Hippocampal formation (tissue), 2 donors: ENCODE data around the gene TGFA.
"Not testable (repeated sequence)": the region's sequence is repeated elsewhere in the genome, so short reads cannot be mapped to it uniquely, and the experiment has no call there.

Source experiments
- DNase-seq, 2 donors: peaks; one replicate each; lab custom pipeline; 2025; lab: John Stamatoyannopoulos, UW

The TGFA gene

GRCh38 chr2:70498054-70498453 lies 55.6 kb downstream of the TGFA start:
- DNase-seq = no peak

- no peak for DNase-seq
Measured at GRCh38 chr2:70496819-70497218, 56.8 kb downstream of the TGFA start.

GRCh38 chr2:70494293-70494886 lies 59.2 kb downstream of the TGFA start:
- DNase-seq = no peak

- no peak for DNase-seq
Measured at GRCh38 chr2:70490381-70490780, 63.2 kb downstream of the TGFA start.

- no peak for DNase-seq
Measured at GRCh38 chr2:70489165-70489564, 64.5 kb downstream of the TGFA start.

- no peak for DNase-seq
Measured at GRCh38 chr2:70484086-70484485, 69.5 kb downstream of the TGFA start.

- DNase-seq = no peak
Measured at GRCh38 chr2:70482401-70482800, 71.2 kb downstream of the TGFA start.

GRCh38 chr2:70480468-70480867 lies 73.2 kb downstream of the TGFA start:
- DNase-seq = no peak

- DNase-seq = no peak
Measured at GRCh38 chr2:70479816-70480215, 73.8 kb downstream of the TGFA start.

GRCh38 chr2:70477441-70477844 lies 76.2 kb downstream of the TGFA start:
- DNase-seq = no peak

GRCh38 chr2:70475266-70475665 lies 78.4 kb downstream of the TGFA start:
- DNase-seq = no peak

- no peak for DNase-seq
Measured at GRCh38 chr2:70474256-70474848, 79.3 kb downstream of the TGFA start.

- no peak for DNase-seq
Measured at GRCh38 chr2:70473101-70473722, 80.4 kb downstream of the TGFA start.

GRCh38 chr2:70472221-70472890 lies 81.3 kb downstream of the TGFA start:
- no peak for DNase-seq

- no peak for DNase-seq
Measured at GRCh38 chr2:70471129-70471528, 82.5 kb downstream of the TGFA start.

GRCh38 chr2:70469961-70470360 lies 83.7 kb downstream of the TGFA start:
- no peak for DNase-seq

- no peak for DNase-seq
Measured at GRCh38 chr2:70469435-70469834, 84.2 kb downstream of the TGFA start.

- no peak for DNase-seq
Measured at GRCh38 chr2:70468878-70469277, 84.7 kb downstream of the TGFA start.

GRCh38 chr2:70467831-70468779 lies 85.5 kb downstream of the TGFA start:
- no peak for DNase-seq

- no peak for DNase-seq
Measured at GRCh38 chr2:70467237-70467636, 86.4 kb downstream of the TGFA start.

GRCh38 chr2:70466647-70467046 lies 87.0 kb downstream of the TGFA start:
- not testable (repeated sequence) for DNase-seq

- no peak for DNase-seq
Measured at GRCh38 chr2:70463997-70464396, 89.6 kb downstream of the TGFA start.
